GM18499 (cell line): Measurements from ENCODE around the gene GON7.
"Not testable (repeated sequence)": the region's sequence is repeated elsewhere in the genome, so short reads cannot be mapped to it uniquely, and the experiment has no call there.

Experiments used
- ATAC-seq: cut with Tn5 transposase; IDR thresholded peaks from one replicate; pipeline ENCODE4 v1.9.1; 2021; ENCODE audit warnings: moderate number of reproducible peaks; ENCODE audit not compliant: insufficient read depth, unreplicated experiment

The GON7 gene

GRCh38 chr14:93206793-93207467 is at the start of gene GON7, which contains the start of gene UBR7:
Gene GON7 (minus strand): TSS chr14:93207065. CDS start chr14:93207037, 28 bp downstream.
Gene UBR7 (plus strand): TSS chr14:93207256. CDS start chr14:93207292, 36 bp downstream.
- peak; percentile 54 for ATAC-seq

GRCh38 chr14:93249128-93249831 is 42.4 kb upstream of the GON7 start:
- ATAC-seq, result no peak

GRCh38 chr14:93246534-93246933 is 39.7 kb upstream of the GON7 start:
- ATAC-seq, result no peak

- no peak for ATAC-seq
Observed at GRCh38 chr14:93245764-93246420, 39.0 kb upstream of the GON7 start.

GRCh38 chr14:93240678-93241000 is 33.8 kb upstream of the GON7 start:
- no peak for ATAC-seq

- no peak for ATAC-seq
Observed at GRCh38 chr14:93239869-93240677, 33.2 kb upstream of the GON7 start.

GRCh38 chr14:93234798-93235197 is 27.9 kb upstream of the GON7 start:
- no peak for ATAC-seq

GRCh38 chr14:93233078-93233477 is 26.2 kb upstream of the GON7 start:
- not testable (repeated sequence) for ATAC-seq

- ATAC-seq, result no peak
Observed at GRCh38 chr14:93232159-93232558, 25.3 kb upstream of the GON7 start.

GRCh38 chr14:93231129-93231979 is 24.5 kb upstream of the GON7 start:
- no peak for ATAC-seq

GRCh38 chr14:93230539-93230938 is 23.7 kb upstream of the GON7 start:
- ATAC-seq, result no peak

- no peak for ATAC-seq
Observed at GRCh38 chr14:93228550-93228949, 21.7 kb upstream of the GON7 start.

- no peak for ATAC-seq
Observed at GRCh38 chr14:93223565-93223964, 16.7 kb upstream of the GON7 start.

GRCh38 chr14:93220509-93220908 is 13.6 kb upstream of the GON7 start:
- ATAC-seq, result no peak

GRCh38 chr14:93219103-93219726 is 12.3 kb upstream of the GON7 start:
- peak; percentile 78 for ATAC-seq

GRCh38 chr14:93214598-93214997 is 7.7 kb upstream of the GON7 start:
- no peak for ATAC-seq

- peak; percentile 69 for ATAC-seq
Observed at GRCh38 chr14:93212432-93212831, 5.6 kb upstream of the GON7 start.

- ATAC-seq, result peak; percentile 10
Observed at GRCh38 chr14:93207468-93208308, 823 bp upstream of the GON7 start.
